GM13976 (cell line): ENCODE results near the gene EXPH5.

Source experiments
- DNase-seq: peaks from one replicate; pipeline ENCODE4 v3.0.0; 2012; ENCODE audit warnings: low spot score
- in situ Hi-C: fragments of 300-500 bp; cut with MboI; formaldehyde crosslinking; loops from one replicate; pipeline ENCODE4 v1.12.0; 2022; ENCODE audit warnings: low sequenced_read_pairs, mixed read lengths, inconsistent platforms; ENCODE audit not compliant: unreplicated experiment
- TF ChIP-seq, protein P1 (sequence below): IDR thresholded peaks from 2 replicates; pipeline ENCODE4 v1.5.1; 2012; ENCODE audit warnings: borderline replicate concordance, mild to moderate bottlenecking; ENCODE audit not compliant: insufficient read depth; ENCODE audit errors: extremely low read depth, missing control alignments, control extremely low read depth

EXPH5 gene

DNA sequence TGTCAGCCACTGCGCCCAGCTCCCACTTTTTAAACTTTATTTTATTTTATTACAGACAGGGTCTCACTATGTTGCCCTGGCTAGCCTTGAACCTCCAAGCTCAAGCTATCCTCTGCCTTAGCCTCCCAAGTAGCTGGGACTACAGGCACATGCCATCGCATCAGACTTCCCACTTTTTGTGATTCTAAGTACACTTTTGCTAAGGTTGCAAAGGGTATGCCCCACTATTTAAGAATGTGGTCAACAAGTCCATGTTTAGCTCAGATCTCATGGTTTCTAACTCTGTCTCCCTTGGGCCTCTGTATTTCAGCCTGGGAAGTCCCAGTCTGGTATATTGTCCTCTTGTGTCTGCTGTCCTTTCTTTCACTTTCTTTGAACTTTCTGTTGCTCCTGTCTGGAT is 35.3 kb downstream of the EXPH5 start:
- TF ChIP-seq, protein P1, sequence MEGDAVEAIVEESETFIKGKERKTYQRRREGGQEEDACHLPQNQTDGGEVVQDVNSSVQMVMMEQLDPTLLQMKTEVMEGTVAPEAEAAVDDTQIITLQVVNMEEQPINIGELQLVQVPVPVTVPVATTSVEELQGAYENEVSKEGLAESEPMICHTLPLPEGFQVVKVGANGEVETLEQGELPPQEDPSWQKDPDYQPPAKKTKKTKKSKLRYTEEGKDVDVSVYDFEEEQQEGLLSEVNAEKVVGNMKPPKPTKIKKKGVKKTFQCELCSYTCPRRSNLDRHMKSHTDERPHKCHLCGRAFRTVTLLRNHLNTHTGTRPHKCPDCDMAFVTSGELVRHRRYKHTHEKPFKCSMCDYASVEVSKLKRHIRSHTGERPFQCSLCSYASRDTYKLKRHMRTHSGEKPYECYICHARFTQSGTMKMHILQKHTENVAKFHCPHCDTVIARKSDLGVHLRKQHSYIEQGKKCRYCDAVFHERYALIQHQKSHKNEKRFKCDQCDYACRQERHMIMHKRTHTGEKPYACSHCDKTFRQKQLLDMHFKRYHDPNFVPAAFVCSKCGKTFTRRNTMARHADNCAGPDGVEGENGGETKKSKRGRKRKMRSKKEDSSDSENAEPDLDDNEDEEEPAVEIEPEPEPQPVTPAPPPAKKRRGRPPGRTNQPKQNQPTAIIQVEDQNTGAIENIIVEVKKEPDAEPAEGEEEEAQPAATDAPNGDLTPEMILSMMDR = no peak
- peak; percentile 44 for DNase-seq
- in situ Hi-C loops = no loop called here

DNA sequence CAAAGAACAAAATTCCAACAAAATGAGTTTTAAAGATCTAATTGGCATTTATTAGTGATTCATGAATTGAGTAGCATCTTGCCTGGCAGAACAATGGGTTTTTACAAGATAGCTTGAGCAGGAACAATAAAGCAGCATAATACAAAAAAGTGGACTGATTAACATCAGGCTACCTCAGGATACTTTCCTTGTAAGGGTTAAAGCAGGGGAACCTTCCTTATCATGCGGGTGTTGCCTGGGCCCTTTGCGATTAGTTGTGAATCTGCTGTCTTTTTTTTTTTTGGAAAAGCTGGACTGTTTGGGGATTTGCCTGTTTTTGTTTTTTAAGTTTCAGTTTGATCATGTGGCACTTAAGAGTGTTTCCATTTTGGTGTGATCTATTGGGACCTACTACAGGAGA is 37.5 kb downstream of the EXPH5 start:
- in situ Hi-C loops = no loop called here

DNA sequence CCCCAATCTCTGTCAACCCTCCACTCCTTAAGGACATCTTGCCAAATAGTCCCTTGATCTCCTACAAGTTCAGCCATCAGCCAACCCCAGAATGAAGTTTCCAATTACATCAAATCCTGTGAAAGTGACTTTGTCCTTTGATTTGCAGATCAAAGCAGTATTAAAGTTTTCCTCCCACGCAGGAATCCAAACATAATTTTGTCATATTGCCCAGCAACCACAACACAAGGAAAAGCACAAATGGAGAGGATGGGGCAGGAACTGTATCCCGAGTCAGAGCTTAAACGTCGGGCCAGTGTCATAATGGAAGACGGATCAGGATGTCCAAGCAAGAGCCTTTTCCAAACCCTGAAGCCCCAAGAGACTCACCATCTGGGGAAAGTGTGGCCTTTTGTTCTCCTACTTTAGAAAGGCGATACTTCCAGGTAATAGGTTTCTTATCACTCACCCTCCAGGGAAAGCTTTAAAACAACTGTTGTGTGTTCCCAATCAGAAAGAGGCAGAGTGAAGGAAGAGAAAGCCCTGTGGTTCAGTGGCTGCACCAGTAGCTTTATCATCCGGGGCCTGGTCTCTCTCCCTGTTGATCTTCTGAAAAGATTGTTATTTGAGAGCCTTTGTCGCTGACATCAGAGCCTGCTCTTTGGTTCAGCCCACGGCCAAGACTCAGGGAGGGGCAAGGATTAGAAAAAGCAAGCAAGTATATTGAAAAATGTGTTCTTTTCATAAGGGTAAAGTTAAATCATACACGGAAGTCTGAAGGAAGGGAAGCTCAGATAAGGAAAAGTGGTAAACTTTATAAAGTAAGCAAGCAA is 41.7 kb downstream of the EXPH5 start:
- no peak for DNase-seq
- in situ Hi-C loops = no loop called here
- TF ChIP-seq, protein P1 = no peak

More for the DNA sequence above, 37.5 kb downstream of the EXPH5 start:
- TF ChIP-seq, protein P1 = no peak
- DNase-seq = no peak

DNA sequence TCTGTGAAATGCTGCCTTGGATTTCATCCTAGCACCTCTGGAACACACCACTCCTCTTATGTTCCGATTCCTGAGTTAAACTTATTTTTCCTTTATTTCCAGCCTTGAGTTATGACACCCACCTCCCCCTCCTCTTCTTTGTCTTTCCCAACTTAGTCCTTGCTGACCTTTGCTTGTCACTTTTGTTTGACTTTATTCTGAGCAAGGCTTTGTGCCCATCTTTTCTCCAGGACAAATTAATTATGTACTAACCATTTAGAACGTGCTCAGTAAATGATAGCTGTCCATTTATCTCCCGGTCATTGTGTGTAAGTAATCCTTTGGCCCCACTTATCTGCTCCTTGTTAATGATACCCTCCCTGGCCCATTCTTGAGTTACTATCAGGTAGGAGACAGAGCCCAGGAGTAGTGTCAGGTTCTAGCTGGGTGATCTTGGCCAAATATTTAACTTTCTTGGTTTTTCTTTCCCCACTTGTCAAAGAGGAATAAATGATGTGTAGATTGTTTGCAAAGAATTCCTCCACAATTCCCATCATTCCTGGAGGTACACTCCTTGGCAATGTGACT is 44.2 kb downstream of the EXPH5 start:
- no peak for DNase-seq
- in situ Hi-C loops = no loop called here
- TF ChIP-seq, protein P1 = no peak

DNA sequence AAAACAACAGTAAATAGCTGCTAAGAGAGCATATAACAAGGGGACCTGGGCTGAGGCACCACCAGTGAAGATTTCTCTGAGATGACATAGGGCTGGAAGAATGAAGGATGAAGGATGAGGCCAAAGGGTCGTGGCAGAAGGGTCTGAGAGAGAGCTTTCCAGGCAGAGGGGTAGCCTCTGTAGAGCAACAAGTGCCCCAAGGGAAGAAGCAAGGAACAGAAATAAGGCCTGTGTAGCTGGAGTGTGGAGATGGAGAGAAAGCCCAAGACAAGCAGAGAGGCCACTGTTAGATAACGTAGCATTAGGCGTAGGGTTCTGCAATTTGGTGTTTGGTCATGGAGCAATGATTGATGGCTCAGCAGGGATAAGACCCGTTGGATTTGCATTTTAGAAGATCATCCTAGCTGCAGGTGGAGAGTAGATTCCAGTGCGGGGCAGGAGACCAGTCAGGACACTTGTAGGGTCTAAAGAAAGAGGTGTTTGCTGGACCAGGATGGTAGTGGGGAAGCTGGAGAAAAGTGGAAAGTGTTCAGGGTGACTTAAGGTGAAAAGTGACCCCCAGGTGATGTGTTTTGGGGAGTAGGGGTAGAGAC is 47.6 kb downstream of the EXPH5 start:
- in situ Hi-C loops = no loop called here
- no peak for DNase-seq
- TF ChIP-seq, protein P1 = no peak

DNA sequence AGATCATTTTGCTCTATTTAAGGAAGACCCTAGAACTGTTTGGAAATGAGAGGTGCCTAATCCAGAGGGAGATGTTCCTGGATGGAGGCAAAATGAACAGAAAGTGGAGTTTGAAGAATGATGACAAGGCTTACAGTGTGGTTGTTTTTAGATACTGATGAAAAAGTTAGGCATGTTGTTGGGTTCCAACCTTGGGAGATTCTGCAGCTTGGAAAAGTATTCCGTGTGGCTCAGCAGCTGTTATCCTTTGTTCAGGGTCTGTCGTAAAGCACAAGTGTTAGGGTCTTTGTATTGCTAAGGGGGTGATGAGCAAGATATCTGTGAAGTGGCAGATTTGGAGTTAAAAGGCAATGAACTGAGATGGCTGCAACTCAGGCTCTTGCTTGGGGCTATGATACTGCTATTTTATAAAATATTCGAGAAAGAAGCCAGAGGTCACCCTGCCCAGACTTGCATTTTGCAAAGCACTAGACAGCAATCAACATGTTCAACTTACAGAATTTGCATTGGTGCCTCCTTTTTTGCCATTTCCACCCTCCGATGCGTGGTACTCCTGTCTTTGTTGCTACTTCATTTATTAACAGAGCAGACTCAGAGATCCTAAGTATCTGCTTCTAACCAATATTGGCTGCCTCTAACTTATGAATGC is 50.1 kb downstream of the EXPH5 start:
- in situ Hi-C loops = no loop called here
- no peak for DNase-seq
- TF ChIP-seq, protein P1 = no peak
